Measurements from ENCODE around the gene NMNAT2. TPM values are rescaled to one million over a fixed set of nuclear protein-coding genes. Genes with fewer than 3 reads are reported as not detected.

NMNAT2 gene
- total RNA-seq, 1 experiment from 2014 or later, result 11.4 TPM

- H3K9ac ChIP-seq (ENCODE audit: extremely low read depth, insufficient read length, low read length), result no peak overlapping the region
- no peak overlapping the region for H4K91ac ChIP-seq (ENCODE audit: insufficient read length, low read depth, low read length)
- no peak overlapping the region for H3K23ac ChIP-seq (ENCODE audit: insufficient read length, low read depth, low read length)
- H3T11ph ChIP-seq (ENCODE audit: low read length), result no peak overlapping the region
- Mint-ChIP-seq H3K27me3 (ENCODE audit: low read depth) (no peaks in the 10 kb centered on the region), H3K4me3 (no peak overlapping the region), H3K9me3 (no peaks in the 10 kb centered on the region), H3K36me3 (ENCODE audit: insufficient read depth in 1 of 3, low read depth in 3 of 3) (no peaks in the 10 kb centered on the region), H3K27ac (no peak overlapping the region), H3K4me1 (peaks cover 4% of the 10 kb centered on the region in 2 experiments)
- H3K23me2 ChIP-seq (ENCODE audit: insufficient read length, low read depth, low read length, poor library complexity, severe bottlenecking), result no peaks in the 10 kb centered on the region
- no peak overlapping the region for H2BK5ac ChIP-seq (ENCODE audit: insufficient read length, low read length)
- H2BK120ac ChIP-seq (ENCODE audit: low read depth, low read length, poor library complexity, severe bottlenecking), result no peak overlapping the region
- no peaks in the 10 kb centered on the region for H3K9me3 ChIP-seq (ENCODE audit: control insufficient read depth, low read depth, low read length)
- H3K4me1 ChIP-seq (ENCODE audit: insufficient read depth, low read length), result no peaks in the 10 kb centered on the region
- no peak overlapping the region for H4K5ac ChIP-seq (ENCODE audit: insufficient read length, low read depth, low read length)
- H3K4ac ChIP-seq (ENCODE audit: low read depth, low read length), result no peak overlapping the region
- no peaks in the 10 kb centered on the region for H3K79me2 ChIP-seq (ENCODE audit: insufficient read depth, low read length)
- H3K4me2 ChIP-seq (ENCODE audit: insufficient read depth, insufficient read length, low read length), result no peak overlapping the region
- no peaks in the 10 kb centered on the region for H4K20me1 ChIP-seq (ENCODE audit: control insufficient read depth, insufficient read depth, insufficient read length)
- no CpG with 5 or more reads among the region's 1 CpG for WGBS (ENCODE audit: extremely low coverage, insufficient read length, low lambda C conversion rate)
- no peak overlapping the region for H3K56ac ChIP-seq (ENCODE audit: insufficient read length, low read depth, low read length)
- H4K8ac ChIP-seq (replicated peaks; ENCODE audit: insufficient read length, low read depth, low read length), result no peak overlapping the region
- H2BK12ac ChIP-seq (ENCODE audit: insufficient read length, low read depth, low read length), result no peak overlapping the region
- H3K18ac ChIP-seq (ENCODE audit: insufficient read length, low read depth, low read length), result no peak overlapping the region
- no peaks in the 10 kb centered on the region for H3K27me3 ChIP-seq (ENCODE audit: insufficient read depth, low read length)
- no peak overlapping the region for H3K14ac ChIP-seq (ENCODE audit: insufficient read depth, low read length)
- no peak overlapping the region for H2BK20ac ChIP-seq (ENCODE audit: low read depth, low read length, poor library complexity, severe bottlenecking)
- H3K79me1 ChIP-seq (ENCODE audit: insufficient read depth, low read depth, low read length, poor library complexity, severe bottlenecking), result no peaks in the 10 kb centered on the region
- no peak overlapping the region for H2AFZ ChIP-seq (ENCODE audit: low read length)
- no peak for TF ChIP-seq CTCF (conservative IDR thresholded peaks at IDR 0.05)
- H2AK5ac ChIP-seq (ENCODE audit: insufficient read length, low read length), result no peak overlapping the region
- DNase-seq, result no peak
- H3K27ac ChIP-seq (ENCODE audit: insufficient read length, low read depth, low read length), result no peak overlapping the region
- H2BK15ac ChIP-seq (ENCODE audit: low read depth, low read length), result no peak overlapping the region
These were observed 25.3 kb upstream of the NMNAT2 start for GRCh38 chr1:183443466-183443865.
